ENCODE measurements around the gene UCK2. TPM values are rescaled to one million over a fixed set of nuclear protein-coding genes. Genes with fewer than 3 reads are reported as not detected.

Gene UCK2
- total and polyA plus RNA-seq, 2 of the 8 experiments (the other 6 are each of a cell fraction or from before 2014, with no cell fraction given), result 103 to 109 TPM

DNA sequence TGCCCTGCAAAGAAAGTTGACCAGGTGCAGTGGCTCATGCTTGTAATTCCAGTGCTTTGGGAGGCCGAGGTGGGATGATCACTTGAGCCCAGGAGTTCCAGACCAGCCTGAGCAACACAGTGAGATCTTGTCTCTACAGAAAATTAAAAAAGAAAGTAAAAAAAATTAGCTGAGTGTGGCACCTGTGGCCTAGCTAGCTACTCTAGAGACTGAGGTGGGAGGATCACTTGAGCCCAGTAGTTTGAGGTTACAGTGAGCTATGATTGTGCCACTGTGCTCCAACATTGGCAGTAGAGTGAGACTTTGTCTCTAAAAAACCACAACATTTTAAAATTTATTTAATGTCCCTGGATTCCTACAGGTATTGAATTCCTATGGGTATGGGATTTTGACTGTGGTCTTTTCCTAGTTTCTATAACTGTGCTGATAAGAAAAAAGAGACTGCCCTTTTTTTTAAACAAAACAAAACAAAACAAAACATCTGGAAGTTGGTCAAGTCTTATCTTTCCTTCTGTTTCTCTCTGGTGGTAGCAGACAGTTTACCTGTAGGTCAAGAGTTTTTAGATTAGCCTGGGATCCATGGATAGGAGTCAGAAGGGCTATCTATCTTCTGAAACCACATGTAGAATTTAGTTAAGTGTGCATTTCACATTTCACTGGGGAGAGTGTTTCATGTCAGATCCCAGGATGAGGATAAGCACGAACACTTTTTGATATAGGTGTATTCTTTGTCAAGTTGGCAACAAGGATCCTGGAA lies 18.8 kb downstream of the UCK2 start (continued):
- TF ChIP-seq, protein P1, sequence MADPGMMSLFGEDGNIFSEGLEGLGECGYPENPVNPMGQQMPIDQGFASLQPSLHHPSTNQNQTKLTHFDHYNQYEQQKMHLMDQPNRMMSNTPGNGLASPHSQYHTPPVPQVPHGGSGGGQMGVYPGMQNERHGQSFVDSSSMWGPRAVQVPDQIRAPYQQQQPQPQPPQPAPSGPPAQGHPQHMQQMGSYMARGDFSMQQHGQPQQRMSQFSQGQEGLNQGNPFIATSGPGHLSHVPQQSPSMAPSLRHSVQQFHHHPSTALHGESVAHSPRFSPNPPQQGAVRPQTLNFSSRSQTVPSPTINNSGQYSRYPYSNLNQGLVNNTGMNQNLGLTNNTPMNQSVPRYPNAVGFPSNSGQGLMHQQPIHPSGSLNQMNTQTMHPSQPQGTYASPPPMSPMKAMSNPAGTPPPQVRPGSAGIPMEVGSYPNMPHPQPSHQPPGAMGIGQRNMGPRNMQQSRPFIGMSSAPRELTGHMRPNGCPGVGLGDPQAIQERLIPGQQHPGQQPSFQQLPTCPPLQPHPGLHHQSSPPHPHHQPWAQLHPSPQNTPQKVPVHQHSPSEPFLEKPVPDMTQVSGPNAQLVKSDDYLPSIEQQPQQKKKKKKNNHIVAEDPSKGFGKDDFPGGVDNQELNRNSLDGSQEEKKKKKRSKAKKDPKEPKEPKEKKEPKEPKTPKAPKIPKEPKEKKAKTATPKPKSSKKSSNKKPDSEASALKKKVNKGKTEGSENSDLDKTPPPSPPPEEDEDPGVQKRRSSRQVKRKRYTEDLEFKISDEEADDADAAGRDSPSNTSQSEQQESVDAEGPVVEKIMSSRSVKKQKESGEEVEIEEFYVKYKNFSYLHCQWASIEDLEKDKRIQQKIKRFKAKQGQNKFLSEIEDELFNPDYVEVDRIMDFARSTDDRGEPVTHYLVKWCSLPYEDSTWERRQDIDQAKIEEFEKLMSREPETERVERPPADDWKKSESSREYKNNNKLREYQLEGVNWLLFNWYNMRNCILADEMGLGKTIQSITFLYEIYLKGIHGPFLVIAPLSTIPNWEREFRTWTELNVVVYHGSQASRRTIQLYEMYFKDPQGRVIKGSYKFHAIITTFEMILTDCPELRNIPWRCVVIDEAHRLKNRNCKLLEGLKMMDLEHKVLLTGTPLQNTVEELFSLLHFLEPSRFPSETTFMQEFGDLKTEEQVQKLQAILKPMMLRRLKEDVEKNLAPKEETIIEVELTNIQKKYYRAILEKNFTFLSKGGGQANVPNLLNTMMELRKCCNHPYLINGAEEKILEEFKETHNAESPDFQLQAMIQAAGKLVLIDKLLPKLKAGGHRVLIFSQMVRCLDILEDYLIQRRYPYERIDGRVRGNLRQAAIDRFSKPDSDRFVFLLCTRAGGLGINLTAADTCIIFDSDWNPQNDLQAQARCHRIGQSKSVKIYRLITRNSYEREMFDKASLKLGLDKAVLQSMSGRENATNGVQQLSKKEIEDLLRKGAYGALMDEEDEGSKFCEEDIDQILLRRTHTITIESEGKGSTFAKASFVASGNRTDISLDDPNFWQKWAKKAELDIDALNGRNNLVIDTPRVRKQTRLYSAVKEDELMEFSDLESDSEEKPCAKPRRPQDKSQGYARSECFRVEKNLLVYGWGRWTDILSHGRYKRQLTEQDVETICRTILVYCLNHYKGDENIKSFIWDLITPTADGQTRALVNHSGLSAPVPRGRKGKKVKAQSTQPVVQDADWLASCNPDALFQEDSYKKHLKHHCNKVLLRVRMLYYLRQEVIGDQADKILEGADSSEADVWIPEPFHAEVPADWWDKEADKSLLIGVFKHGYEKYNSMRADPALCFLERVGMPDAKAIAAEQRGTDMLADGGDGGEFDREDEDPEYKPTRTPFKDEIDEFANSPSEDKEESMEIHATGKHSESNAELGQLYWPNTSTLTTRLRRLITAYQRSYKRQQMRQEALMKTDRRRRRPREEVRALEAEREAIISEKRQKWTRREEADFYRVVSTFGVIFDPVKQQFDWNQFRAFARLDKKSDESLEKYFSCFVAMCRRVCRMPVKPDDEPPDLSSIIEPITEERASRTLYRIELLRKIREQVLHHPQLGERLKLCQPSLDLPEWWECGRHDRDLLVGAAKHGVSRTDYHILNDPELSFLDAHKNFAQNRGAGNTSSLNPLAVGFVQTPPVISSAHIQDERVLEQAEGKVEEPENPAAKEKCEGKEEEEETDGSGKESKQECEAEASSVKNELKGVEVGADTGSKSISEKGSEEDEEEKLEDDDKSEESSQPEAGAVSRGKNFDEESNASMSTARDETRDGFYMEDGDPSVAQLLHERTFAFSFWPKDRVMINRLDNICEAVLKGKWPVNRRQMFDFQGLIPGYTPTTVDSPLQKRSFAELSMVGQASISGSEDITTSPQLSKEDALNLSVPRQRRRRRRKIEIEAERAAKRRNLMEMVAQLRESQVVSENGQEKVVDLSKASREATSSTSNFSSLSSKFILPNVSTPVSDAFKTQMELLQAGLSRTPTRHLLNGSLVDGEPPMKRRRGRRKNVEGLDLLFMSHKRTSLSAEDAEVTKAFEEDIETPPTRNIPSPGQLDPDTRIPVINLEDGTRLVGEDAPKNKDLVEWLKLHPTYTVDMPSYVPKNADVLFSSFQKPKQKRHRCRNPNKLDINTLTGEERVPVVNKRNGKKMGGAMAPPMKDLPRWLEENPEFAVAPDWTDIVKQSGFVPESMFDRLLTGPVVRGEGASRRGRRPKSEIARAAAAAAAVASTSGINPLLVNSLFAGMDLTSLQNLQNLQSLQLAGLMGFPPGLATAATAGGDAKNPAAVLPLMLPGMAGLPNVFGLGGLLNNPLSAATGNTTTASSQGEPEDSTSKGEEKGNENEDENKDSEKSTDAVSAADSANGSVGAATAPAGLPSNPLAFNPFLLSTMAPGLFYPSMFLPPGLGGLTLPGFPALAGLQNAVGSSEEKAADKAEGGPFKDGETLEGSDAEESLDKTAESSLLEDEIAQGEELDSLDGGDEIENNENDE (IDR thresholded peaks at IDR 0.05; ENCODE audit: insufficient replicate concordance, low read length), result no peak
- no peak for TF ChIP-seq SAP30 (IDR thresholded peaks at IDR 0.05; ENCODE audit: insufficient read depth, insufficient replicate concordance, low read length)
- no peak for TF ChIP-seq ASH2L (IDR thresholded peaks at IDR 0.05; ENCODE audit: low read length)

Measured in H1 (cell line).